HG02981 (cell line): ENCODE results near the gene FOLR2.

Experiments
- ATAC-seq: cut with Tn5 transposase; IDR thresholded peaks from one replicate; pipeline ENCODE4 v1.9.1; 2021; ENCODE audit warnings: mild to moderate bottlenecking, moderate library complexity; ENCODE audit not compliant: unreplicated experiment

FOLR2 gene

GRCh38 chr11:72239849-72240460 is 23.4 kb downstream of the FOLR2 start:
- ATAC-seq, result no peak

DNA sequence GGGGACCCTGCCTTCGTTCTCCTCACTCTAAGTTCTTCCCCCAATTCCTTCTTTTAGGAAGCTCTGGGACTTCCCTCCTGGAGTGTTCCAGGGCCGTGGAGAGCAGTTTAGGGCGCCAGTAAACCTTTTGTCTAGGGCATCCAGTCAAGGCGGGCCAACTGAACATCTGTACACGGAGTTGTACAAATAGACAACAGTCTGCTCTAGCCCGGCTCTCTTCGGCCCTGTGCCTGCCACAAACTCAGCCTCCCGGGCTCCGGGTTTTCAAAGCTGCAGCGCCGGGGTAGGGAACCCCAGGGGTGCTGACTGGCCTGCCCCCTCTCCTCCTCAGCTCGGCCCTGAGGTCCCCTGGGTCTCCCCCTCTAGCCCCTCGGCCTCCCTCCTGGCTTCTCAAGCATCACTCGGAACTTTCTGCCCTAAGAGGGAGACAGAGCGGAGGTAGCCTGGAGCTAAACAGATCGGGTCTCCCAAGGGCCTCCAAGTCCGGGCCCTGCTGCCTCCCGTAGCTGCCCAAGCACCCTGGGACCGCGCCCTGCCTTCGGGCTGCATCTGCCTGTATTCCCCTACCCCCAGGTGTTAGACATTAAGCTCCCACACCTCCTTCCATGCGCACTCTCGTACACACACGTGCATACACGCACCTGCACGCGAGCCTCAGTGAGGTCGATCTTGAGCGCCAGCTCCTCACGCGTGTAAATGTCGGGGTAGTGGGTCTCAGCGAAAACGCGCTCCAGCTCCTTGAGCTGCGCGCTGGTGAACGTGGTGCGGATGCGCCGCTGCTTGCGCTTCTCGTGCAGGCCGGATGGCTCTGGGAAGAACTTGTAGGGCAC is 24.1 kb downstream of the FOLR2 start:
- no peak for ATAC-seq

DNA sequence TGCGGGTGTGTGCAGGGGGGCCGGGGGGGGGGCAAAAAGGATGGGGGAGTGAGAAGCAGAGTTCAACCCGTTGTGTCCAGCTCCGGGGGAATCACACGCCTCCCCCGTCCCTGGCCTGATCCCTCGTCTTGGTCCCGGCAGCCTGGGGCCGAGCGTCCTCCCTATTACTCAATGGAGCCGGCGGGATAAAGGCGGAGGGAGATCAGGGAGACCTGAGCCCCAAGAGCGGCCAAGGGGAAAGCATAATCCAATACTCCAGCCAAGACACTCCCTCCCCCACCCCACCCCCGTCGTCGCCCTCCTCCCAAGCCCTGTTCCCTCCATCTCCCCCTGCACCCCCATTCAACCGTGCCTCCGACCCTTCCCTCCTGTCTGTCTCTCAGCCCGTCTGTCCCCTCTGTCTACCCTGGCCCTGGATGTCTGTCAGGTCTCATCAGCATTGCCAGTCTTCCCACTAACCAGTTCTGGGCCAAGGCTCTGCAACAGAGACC is 24.7 kb downstream of the FOLR2 start:
- ATAC-seq, result no peak

GRCh38 chr11:72242141-72242540 is 25.5 kb downstream of the FOLR2 start:
- no peak for ATAC-seq

- ATAC-seq, result no peak
Observed at GRCh38 chr11:72243173-72244059, 26.8 kb downstream of the FOLR2 start.

DNA sequence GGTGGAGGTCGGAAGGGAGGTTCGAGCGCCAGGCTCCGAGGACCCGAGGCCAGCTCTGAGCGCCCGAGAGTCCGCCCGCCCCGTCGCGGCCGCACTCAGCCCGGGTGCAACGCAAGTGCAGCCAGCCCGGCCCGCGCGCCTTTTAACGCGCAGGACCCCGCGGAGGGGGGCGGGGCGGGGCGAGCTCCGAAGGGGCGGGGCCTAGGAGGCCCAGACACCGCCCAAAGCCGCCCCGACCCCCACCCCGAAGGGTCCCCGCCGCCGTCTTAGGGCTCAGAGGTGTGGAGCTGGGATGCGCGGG is 27.4 kb downstream of the FOLR2 start, which contains the start of gene PHOX2A:
Gene PHOX2A, minus strand, starts transcription at position 117 of the 301 bp plus-strand sequence. CDS start 172 bp downstream, outside the sequence.
- no peak for ATAC-seq

GRCh38 chr11:72244361-72245262 is 28.0 kb downstream of the FOLR2 start:
- no peak for ATAC-seq

DNA sequence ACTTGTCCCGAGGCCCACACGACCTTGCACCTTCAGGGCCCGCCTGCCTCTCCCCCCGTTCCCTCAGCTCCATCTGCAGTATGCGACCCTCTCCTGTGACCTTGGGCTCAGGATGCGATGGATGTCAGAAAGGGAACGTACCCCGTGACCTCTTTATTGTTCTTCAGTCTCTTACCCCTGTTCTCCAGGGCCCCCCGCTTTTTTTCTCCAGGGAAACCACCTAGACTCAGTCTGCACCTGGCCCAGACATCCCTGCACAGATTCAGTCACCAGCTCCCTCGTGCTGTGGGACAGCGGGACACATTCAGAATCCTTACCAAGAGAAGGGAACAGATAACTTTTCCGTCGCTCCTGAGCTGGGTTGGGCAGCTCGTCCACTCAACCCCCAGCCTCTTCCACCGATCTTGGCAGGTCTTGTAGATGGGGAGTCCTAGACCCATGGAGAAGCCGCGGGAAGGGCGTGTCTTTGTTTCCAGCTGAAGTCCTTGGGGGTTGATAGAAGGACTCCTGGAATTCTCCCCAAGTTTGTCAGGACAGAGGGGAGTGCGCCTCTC is 28.7 kb downstream of the FOLR2 start:
- no peak for ATAC-seq

DNA sequence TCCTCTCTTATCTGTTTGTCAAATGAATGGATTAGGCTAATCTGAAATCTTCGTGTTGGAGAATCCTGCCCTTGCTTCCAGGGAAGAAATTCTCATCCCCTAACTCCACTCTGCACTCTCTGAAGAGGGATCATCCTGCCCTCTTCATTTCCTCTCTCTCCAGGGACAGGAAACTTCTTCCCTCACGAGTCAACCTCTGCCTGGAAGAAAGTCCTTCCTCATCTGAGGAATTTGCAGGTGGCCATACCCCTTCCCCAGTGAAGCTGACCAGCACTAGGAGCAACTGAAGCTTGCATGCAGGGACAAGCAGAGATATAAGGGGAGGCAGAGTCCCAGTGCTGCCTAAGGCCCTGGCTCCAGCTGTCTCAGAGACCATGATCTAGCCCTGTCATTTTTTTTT is 31.0 kb downstream of the FOLR2 start:
- no peak for ATAC-seq

- ATAC-seq, result no peak
Observed at GRCh38 chr11:72249961-72250360, 33.4 kb downstream of the FOLR2 start.

DNA sequence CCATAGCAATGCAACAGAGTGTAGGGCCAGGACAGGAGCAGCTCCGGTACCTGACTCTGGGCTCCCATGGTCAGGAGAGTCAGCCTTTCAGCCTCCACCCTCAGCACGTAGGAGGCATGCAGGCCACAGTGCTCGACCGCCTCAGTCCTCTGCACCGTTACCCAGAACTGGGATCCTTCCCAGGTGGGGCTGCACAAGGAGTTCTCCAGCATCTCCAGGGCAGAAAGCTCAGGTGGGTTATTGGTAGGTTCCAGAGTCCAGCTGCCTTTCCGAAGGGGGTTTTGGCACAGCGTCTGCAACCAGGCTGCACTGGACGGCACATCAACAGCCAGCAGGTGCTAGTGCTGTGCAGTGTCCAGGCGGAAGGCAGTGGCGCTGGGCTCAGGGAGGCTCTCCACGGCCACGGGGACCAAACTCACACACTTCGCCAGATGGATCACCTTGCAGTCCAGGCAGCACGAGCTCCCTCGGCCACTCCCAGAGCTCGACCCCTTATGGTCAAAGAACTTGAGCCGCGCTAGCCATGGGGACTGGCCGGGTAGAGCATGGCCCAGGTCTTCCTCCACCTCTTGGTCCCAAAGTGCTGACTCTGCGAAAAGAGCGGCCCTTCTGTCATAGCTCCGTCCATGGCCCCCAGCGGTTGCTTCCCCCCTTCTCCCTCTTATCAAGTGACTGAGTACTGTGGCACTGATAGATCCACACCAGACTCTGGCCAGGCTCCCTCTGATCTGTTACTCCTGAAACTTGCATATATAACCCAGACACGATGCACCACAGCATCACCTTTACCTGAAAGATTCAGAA is 34.3 kb downstream of the FOLR2 start:
- no peak for ATAC-seq

DNA sequence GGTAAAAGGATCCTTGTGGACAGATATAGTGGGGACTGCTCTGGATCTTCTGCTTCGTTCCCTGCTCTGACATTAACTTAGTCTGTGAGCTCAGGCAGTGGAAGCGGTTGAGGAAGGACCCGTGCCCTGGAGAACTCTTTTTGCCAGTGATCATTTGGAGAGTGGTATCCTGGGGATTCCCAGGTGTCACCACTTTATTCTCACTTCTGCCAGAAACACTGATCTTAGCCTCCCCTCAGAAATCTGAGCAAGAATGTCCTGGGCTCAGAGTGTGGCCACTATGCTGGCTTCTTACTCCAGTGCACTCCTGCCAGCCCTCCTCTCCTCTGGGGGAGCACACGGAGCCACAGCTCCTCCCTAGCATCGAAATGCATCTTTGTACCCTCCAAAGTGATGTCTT is 35.0 kb downstream of the FOLR2 start:
- ATAC-seq, result no peak

DNA sequence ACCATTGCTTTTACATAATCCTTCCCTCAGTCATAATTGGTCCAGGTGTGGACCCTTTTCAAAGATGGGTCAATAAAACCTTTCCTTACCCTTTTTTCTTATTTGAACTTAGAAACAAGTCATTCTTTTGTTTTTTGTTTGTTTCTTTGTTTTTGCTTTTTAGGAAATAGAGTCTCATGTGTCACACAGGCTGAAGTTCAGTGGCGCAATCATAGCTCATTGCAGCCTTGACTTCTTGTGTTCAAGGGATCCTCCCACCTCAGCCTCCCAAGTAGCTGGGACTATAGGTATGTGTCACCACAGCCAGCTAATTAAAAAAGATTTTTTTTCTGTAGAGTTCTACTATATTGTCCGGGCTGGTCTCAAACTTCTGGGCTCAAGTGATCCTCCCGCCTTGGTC is 36.8 kb downstream of the FOLR2 start:
- ATAC-seq, result no peak

DNA sequence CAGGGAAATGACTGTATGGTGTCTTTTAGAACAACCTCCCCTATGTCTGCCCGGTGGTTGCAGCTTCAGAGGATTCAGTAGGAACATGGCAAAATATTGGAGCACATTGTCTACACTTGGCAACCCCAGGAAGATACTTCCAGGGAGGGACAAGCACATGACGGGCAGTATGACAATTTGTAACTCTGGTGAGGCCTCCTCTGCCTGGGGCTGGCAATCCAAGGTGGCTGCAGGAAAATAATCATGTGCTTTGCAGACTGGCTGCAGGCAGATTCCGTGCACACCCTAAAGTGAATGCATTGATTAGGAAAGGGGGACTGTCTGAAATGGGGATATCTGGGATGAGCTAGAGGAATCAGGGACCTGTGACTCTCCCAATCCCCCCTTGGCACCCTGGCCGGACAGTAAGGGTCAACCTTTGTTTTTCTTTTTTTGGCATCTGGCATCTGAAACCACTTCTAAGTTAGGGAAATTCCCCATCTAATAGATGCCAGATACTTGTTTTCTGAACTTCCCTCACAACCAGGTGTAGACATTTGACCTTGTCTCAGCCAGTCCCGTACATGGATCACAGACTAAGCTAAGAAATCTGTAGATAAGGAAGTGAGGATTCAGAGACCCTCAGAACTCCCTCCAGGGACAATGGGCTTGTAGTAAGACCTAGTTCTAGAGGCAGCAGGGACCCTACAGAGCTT is 37.9 kb downstream of the FOLR2 start:
- no peak for ATAC-seq

DNA sequence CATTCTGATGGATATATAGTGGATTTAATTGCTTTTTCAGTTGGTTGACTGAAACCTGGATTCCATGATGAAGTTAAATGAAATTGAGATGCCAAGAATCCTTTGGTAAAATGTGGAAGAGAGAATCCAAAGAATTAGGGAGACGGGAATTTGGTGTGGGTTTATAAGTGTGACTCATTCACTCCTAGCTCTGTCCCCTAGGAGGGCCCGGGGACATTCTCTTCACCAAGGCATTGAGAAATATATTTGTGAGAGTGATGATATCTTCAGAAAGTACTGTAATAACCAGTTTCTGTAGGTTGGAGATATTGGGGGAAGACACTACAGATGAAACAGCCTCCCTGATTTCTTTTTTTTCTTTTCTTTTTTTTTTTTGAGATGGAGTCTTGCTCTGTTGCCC is 41.0 kb downstream of the FOLR2 start:
- no peak for ATAC-seq

GRCh38 chr11:72259490-72259889 is 42.9 kb downstream of the FOLR2 start:
- no peak for ATAC-seq

DNA sequence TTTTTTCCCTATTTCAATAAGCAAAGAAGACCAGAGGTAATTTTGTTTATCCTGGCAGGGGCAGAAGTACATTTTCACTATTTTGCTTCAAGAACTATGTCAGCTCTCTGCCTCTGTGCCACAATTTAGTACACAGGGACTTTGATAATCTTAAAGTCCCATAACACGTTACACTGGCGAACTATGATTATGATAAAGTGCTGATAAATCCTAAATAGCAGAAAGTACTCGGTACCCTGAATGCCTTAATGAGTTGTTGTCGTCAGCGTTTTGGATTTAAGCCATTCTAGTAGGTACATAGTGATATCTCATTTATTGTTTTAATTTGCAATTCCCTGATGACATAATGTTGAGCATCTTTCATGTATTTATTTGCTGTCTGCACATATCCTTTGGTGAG is 44.0 kb downstream of the FOLR2 start:
- ATAC-seq, result no peak

- ATAC-seq, result no peak
Observed at GRCh38 chr11:72263361-72263760, 46.8 kb downstream of the FOLR2 start.

DNA sequence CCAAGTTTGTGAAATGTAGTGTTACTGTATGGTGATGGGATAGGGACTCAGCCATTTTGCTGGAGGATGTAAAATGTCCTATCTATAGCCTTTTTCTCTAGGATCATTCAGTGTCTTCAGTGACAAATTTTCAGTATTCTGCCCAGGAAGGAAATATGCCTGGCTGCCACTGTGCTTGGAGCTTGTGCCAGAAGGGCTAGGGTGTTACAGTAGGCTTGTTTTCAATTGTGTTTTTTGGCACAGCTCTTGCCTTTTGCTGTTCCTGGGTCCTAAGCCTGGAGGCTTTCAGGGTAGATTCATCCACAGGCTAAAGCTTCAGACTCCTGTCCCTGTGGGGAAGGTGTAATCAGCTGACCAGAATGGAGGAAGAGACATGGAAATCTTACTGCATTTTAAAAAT is 49.4 kb downstream of the FOLR2 start:
- no peak for ATAC-seq
